ENCODE measurements around the gene TSC2.
A peak's percentile ranks its signal among the peaks of the same experiment; 100 is the strongest.
"Not testable (repeated sequence)": the region's sequence is repeated elsewhere in the genome, so short reads cannot be mapped to it uniquely, and the experiment has no call there.

The TSC2 gene

GRCh38 chr16:2107121-2107790 lies 59.5 kb downstream of the TSC2 start:
- not testable (repeated sequence) for DNase-seq

- DNase-seq: not testable (repeated sequence)
These were observed 60.0 kb downstream of the TSC2 start for GRCh38 chr16:2107791-2108125.

GRCh38 chr16:2108446-2109270 lies 60.9 kb downstream of the TSC2 start:
- not testable (repeated sequence) for DNase-seq

GRCh38 chr16:2109271-2109580 lies 61.4 kb downstream of the TSC2 start:
- DNase-seq: not testable (repeated sequence)

- DNase-seq: not testable (repeated sequence)
These were observed 62.1 kb downstream of the TSC2 start for GRCh38 chr16:2109872-2110271.

GRCh38 chr16:2110332-2111008 lies 62.7 kb downstream of the TSC2 start:
- not testable (repeated sequence) for DNase-seq

GRCh38 chr16:2111009-2111353 lies 63.2 kb downstream of the TSC2 start:
- DNase-seq: not testable (repeated sequence)

GRCh38 chr16:2111412-2112335 lies 63.9 kb downstream of the TSC2 start:
- not testable (repeated sequence) for DNase-seq

- DNase-seq: not testable (repeated sequence)
These were observed 64.8 kb downstream of the TSC2 start for GRCh38 chr16:2112539-2113106.

GRCh38 chr16:2114225-2114624 lies 66.4 kb downstream of the TSC2 start:
- not testable (repeated sequence) for DNase-seq

GRCh38 chr16:2114885-2115590 lies 67.3 kb downstream of the TSC2 start:
- DNase-seq: not testable (repeated sequence)

- no peak for DNase-seq
These were observed 67.8 kb downstream of the TSC2 start for GRCh38 chr16:2115591-2115973.

- not testable (repeated sequence) for DNase-seq
These were observed 68.6 kb downstream of the TSC2 start for GRCh38 chr16:2116428-2116827.

- DNase-seq: not testable (repeated sequence)
These were observed 69.6 kb downstream of the TSC2 start for GRCh38 chr16:2117341-2117740.

GRCh38 chr16:2117960-2118722 lies 70.4 kb downstream of the TSC2 start:
- DNase-seq: not testable (repeated sequence)

GRCh38 chr16:2121325-2121724 lies 73.5 kb downstream of the TSC2 start:
- DNase-seq: peak; percentile 34 to 39

- DNase-seq: no peak
These were observed 74.1 kb downstream of the TSC2 start for GRCh38 chr16:2121853-2122252.

GRCh38 chr16:2122429-2122828 lies 74.6 kb downstream of the TSC2 start:
- no peak for DNase-seq

GRCh38 chr16:2122934-2123683 lies 75.3 kb downstream of the TSC2 start:
- not testable (repeated sequence) for DNase-seq

GRCh38 chr16:2123706-2124376 lies 76.1 kb downstream of the TSC2 start:
- not testable (repeated sequence) for DNase-seq
